HepG2 (cell line): Measurements from ENCODE around the gene RBX1.

Experiments
- MYC ChIP-seq: sonication (generic); formaldehyde crosslinking; IDR thresholded peaks from 2 replicates; pipeline ENCODE4 v1.9.0; 2021; ENCODE audit warnings: missing genetic modification reagents, borderline replicate concordance
- NPAS2 ChIP-seq: sonication (generic); formaldehyde crosslinking; IDR thresholded peaks from 2 replicates; pipeline ENCODE4 v1.8.0; 2022; ENCODE audit warnings: mild to moderate bottlenecking, missing genetic modification reagents, borderline replicate concordance
- POLR2A ChIP-seq, 2 experiments: IDR thresholded peaks; 2 replicates each; pipeline ENCODE4 v1.6.1; 2011; ENCODE audit warnings: low read depth in 2 of 2, low read length in 2 of 2, mild to moderate bottlenecking in 1 of 2, moderate library complexity in 1 of 2; ENCODE audit not compliant: insufficient read depth in 1 of 2
- RBM22 ChIP-seq: fragments of 200-400 bp; formaldehyde crosslinking; optimal IDR thresholded peaks from 2 replicates; pipeline ENCODE3; 2017; ENCODE audit warnings: mild to moderate bottlenecking, low read length, moderate library complexity
- ZFP41 ChIP-seq: sonication (generic); formaldehyde crosslinking; IDR thresholded peaks from 2 replicates; pipeline ENCODE4 v1.4.0; 2020; ENCODE audit warnings: mild to moderate bottlenecking, missing genetic modification reagents, borderline replicate concordance
- TF ChIP-seq, protein P1 (sequence below): sonication (generic); formaldehyde crosslinking; IDR thresholded peaks from 2 replicates; pipeline ENCODE4 v1.5.0; 2020; ENCODE audit warnings: mild to moderate bottlenecking, missing genetic modification reagents, moderate library complexity
- TF ChIP-seq, protein P2 (sequence below): sonication (generic); formaldehyde crosslinking; IDR thresholded peaks from 2 replicates; pipeline ENCODE4 v1.4.0; 2020; ENCODE audit warnings: mild to moderate bottlenecking, missing genetic modification reagents

DNA sequence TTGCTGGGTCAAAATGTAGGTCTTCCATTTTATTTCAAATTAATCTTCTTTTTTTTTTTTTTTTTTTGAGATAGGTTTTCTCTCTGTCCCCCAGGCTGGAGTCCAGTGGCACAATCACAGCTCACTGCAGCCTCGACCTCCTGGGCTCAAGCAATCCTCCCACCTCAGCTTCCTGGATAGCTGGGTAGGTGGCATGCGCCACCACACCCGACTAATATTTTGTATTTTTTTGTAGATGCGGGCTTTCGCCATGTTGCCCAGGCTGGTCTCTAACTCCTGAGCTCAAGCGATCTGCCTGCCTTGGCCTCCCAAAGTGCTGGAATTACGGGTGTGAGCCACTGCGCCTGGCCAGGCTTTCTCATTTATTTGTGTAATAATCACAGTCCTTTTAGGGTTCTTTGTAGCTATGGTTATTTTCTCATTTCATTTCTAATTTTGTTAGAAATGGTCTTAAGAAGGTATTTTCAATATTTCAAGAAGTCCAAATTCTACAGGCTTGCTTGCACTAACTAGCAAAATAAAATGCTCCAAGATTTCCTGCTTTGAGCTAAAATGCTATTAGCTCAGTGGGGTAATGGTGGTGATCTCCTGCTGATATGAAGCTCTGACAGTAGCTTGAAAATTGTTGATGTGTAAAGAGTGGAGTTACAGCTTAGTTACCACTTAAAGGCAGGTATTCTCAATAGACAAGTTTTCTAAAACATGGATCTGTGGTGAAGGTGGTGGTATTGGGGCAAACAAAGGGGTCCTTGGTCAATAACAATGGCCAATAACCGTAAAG lies 50.0 kb downstream of the RBX1 start:
- no peak for TF ChIP-seq POLR2A (IDR thresholded peaks at IDR 0.05; ENCODE audit: insufficient read depth in 1 of 2, low read depth in 2 of 2, low read length in 2 of 2)
- TF ChIP-seq, protein P1, sequence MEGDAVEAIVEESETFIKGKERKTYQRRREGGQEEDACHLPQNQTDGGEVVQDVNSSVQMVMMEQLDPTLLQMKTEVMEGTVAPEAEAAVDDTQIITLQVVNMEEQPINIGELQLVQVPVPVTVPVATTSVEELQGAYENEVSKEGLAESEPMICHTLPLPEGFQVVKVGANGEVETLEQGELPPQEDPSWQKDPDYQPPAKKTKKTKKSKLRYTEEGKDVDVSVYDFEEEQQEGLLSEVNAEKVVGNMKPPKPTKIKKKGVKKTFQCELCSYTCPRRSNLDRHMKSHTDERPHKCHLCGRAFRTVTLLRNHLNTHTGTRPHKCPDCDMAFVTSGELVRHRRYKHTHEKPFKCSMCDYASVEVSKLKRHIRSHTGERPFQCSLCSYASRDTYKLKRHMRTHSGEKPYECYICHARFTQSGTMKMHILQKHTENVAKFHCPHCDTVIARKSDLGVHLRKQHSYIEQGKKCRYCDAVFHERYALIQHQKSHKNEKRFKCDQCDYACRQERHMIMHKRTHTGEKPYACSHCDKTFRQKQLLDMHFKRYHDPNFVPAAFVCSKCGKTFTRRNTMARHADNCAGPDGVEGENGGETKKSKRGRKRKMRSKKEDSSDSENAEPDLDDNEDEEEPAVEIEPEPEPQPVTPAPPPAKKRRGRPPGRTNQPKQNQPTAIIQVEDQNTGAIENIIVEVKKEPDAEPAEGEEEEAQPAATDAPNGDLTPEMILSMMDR = no peak
- TF ChIP-seq, protein P2, sequence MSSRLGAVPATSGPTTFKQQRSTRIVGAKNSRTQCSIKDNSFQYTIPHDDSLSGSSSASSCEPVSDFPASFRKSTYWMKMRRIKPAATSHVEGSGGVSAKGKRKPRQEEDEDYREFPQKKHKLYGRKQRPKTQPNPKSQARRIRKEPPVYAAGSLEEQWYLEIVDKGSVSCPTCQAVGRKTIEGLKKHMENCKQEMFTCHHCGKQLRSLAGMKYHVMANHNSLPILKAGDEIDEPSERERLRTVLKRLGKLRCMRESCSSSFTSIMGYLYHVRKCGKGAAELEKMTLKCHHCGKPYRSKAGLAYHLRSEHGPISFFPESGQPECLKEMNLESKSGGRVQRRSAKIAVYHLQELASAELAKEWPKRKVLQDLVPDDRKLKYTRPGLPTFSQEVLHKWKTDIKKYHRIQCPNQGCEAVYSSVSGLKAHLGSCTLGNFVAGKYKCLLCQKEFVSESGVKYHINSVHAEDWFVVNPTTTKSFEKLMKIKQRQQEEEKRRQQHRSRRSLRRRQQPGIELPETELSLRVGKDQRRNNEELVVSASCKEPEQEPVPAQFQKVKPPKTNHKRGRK = no peak
- TF ChIP-seq MYC (CRISPR knock-in tag) = no peak
- TF ChIP-seq NPAS2 = no peak
- TF ChIP-seq RBM22 = no peak
- no peak for TF ChIP-seq ZFP41 (CRISPR knock-in tag)
